Germinal center (tissue), 1 donor: ENCODE results near the gene ZNF641.
"Not testable (repeated sequence)": the region's sequence is repeated elsewhere in the genome, so short reads cannot be mapped to it uniquely, and the experiment has no call there.

Source experiments
- DNase-seq: peaks from one replicate; pipeline ENCODE4 v3.0.0; 2012; ENCODE audit warnings: mixed read lengths, low spot score

Gene ZNF641

GRCh38 chr12:48334808-48335207 is 15.9 kb downstream of the ZNF641 start:
- no peak for DNase-seq

DNA sequence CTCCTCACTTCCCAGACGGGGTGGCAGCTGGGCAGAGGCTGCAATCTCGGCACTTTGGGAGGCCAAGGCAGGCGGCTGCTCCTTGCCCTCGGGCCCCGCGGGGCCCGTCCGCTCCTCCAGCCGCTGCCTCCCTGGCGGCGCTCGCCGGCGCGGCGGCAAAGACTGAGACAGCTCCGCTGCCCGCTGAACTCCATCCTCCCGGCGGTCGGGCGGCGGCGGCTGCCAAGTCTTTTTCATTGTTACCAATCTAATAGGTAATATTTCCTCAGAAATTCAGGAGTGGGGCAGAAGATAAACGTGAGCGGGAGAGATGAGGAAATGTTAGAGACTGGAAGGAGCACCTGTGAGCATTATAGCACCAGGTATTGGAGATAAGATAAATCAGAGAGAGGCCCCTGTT is 17.0 kb downstream of the ZNF641 start:
- DNase-seq, result not testable (repeated sequence)

- DNase-seq, result no peak
These were observed 19.3 kb downstream of the ZNF641 start for GRCh38 chr12:48331399-48331798.

- no peak for DNase-seq
These were observed 21.4 kb downstream of the ZNF641 start for GRCh38 chr12:48329199-48329939.

GRCh38 chr12:48316491-48316890 is 34.2 kb downstream of the ZNF641 start:
- DNase-seq, result no peak

DNA sequence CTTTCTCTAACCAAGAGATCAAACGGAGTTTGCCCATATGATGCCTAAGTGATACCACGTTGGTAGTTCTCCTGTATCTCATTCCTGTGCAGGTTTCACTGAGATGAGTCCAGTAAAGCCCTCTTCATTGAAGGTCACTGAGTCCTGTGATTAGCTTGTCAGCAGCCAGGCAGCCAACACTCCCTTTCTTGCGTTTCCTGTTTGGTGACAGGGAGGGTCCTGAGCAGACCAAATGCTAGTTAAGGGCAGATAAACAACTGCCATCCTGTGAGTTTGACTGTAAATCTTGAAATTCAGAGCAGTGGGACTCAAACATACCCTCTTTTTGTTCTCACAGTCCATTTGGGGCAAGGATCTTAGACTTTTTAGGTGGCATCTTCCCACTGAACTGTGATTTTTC is 39.4 kb downstream of the ZNF641 start:
- DNase-seq, result no peak

DNA sequence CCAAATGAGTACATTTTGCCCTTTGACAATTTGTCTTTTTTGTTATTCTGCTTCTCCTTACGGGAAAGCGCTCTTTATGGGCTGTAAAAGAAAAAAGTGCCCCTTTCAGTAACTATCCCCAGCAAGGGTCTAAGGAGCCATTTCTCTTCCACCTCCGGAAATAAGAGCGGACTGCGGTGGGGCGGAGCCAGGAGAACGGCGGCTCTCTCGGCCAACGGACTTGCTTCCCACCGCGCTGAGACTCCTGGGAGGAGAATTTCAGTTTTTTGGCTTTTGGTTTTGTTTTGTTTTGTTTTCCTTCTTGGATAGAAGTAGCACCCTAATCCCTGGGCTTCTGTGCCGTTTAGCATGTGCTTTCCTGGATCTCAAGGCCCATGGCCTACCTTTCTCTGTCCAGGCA is 43.5 kb downstream of the ZNF641 start:
- DNase-seq, result no peak

- DNase-seq, result no peak
These were observed 45.5 kb downstream of the ZNF641 start for GRCh38 chr12:48305190-48305589.

DNA sequence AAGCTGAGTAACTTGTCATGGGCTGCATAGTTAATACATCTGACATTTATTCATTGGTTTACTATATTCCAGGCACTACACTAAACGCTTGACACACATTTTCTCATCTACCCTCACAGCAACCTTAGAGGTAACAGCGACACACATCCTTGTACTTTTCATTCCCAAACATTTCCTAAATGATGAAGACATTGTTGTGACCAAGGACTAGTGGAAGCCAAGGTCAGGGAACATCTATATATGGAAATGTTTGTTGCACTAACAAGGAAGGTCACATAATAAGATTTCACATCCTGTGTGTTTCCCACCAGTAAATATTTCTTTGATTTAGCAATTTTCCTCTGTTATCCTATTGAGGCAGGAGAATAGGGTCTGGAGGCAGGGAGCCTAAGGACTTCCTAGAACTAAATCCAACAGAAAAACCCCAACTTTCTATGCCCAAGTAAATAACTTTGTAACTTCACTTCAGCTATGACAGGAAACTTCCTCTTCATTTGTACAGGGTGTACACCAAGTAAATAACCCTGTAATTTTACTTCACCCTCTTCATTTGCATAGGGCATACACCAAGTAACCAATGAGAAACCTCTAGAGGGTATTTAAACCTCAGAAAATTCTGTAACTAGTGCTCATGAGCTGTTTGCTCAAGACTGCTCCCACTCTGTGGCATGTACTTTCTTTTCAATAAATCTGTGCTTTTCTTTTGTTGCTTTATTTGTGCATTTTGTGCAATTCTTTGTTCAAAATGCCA is 48.4 kb downstream of the ZNF641 start:
- DNase-seq, result no peak

DNA sequence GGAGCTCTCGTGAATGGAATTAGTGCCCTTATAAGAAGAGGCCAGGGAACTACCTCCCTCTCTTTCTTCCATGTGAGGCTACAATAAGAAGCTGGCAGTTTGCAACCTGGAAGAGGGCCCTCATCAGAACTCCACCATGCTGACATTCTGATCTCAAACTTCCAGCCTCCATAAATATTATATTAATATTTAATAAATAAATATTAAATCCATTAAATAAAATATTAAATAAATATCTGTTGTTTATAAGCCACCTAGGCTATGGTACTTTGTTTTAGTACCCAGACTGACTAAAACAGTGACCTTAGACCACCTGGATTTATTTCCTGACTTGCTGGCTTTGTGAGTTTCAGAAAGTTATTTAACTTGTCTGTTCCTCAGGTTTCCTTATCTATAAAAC is 49.9 kb downstream of the ZNF641 start:
- no peak for DNase-seq

DNA sequence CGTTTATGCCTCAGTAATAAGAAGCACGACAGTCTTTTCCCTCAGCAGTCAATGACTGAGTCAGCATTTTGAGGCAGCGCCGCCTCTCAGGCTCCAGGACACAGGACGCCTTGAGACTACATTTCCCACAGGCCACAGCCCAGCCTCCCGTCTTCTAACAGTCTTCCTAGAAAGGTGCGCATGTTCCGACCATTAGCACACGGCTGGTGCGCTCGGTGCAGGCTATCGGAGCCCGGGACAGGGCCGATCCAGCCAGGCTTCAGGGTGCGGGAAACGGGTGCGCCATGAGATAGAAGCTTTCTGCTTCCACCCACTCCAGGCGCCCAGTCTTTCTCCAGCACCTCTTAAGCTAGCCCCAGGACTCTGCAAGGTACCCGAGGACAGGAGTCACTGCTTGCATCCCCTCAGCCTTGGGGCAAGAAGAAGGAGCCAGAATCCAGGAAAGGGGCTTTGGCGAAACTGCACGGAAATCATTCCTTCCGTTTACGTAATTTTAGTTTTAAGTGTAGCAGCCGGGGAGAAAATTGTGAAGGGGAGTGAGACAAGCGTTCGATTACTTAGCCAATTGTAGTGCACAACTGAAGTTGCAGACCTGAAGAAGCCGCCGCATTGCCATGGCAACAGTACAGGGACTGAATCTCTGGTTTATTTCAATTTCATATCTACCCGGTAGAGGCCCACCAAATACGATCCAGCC is 54.0 kb downstream of the ZNF641 start:
- no peak for DNase-seq

DNA sequence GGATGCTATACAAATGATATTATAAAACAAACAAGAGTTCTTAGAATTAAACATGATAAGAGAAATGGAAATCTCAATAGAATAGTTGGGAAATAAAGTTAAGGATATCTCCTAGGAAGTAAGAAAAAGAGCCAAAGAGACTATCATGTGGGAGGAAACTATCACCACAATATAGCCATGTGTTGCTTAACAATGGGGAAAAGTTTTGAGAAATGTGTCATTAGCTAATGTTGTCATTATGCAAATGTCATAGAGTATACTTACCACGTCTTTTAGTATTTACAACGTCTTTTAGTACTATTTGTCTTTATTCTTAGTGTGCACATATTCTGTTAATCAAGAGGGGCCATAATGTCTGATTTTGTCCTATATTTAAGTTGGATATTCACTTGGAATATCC is 58.7 kb downstream of the ZNF641 start:
- DNase-seq, result no peak

GRCh38 chr12:48291511-48291910 is 59.2 kb downstream of the ZNF641 start:
- DNase-seq, result no peak

DNA sequence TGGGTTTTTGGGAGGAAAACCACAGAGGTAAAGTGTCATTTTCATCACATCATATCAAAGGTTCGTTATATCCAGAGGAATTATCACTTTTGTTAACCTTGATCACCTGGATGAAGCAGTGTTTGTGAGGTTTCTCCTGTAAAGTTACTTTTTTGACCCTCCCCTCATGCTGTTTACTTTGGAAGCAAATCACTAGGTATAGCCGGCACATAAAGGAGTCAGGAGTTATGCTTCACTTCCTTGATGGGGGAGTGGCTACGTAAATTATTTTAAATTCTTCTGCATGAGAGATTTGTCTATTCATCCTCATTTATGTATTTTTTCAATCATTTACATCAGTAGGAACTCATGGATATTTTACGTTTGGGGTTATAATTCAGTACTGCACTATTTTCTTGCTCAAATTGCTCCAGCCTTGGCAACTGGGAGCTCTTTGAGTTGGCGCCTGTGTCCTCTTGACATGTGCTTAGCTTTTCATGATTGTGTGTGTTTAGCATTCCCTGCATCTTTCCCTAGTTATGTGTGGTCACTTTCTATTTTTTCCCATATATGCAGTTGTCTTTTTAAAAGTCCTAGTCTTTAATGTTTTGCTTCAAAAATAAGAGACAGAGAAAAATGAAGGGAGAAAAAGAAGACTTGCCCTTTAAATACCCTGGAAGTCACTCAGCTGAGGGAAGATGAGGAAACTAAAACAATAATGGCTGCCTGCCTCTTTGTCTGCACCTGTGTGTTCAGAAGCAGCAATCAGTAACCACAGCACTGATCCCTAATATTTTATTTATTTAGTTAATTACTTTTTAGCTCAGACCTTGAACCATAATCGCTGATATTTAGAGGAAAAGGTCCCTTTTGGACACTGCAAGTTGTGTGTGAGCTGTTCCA is 62.1 kb downstream of the ZNF641 start:
- DNase-seq, result no peak
